Breast epithelium (tissue), 3 donors: ENCODE results near the gene MAP7D3.

Source experiments
- CTCF ChIP-seq, 3 donors: fragments of 450-650 bp; IDR thresholded peaks; one replicate each; pipeline ENCODE4 v1.5.1; 2016 to 2017; ENCODE audit warnings: antibody characterized with exemption in 3 of 3, mild to moderate bottlenecking in 3 of 3, moderate library complexity in 3 of 3
- POLR2A ChIP-seq: fragments of 450-650 bp; IDR thresholded peaks from one replicate; pipeline ENCODE4 v1.6.1; 2016; ENCODE audit warnings: antibody characterized with exemption, mild to moderate bottlenecking, moderate library complexity
- POLR2AphosphoS5 ChIP-seq, 3 donors: sonication (generic); formaldehyde crosslinking; IDR thresholded peaks; one replicate each; pipeline ENCODE4 v1.6.1; 2017; ENCODE audit warnings: antibody characterized with exemption in 3 of 3

GRCh38 chrX:136196691-136197155 lies 54.5 kb downstream of the MAP7D3 start:
- TF ChIP-seq CTCF (IDR thresholded peaks at IDR 0.05), result no peak
- no peak for TF ChIP-seq POLR2A
- no peak for TF ChIP-seq POLR2AphosphoS5 (IDR thresholded peaks at IDR 0.05)
